SK-N-SH treated with all-trans-retinoic acid at 6 μM for 48 hours (cell line): ENCODE results near the gene ACOT9.

ENCODE experiments used
- ATAC-seq: fragments of 200-7000 bp; cut with Tn5 transposase; 3 replicates; pipeline ENCODE4 v1.9.1; 2020; ENCODE audit warnings: mild to moderate bottlenecking, moderate library complexity
- ARNTL ChIP-seq: fragments of 450-650 bp; formaldehyde crosslinking; IDR thresholded peaks from 2 replicates; pipeline ENCODE4 v1.5.0; 2020; ENCODE audit warnings: low read depth, mild to moderate bottlenecking, moderate library complexity, borderline replicate concordance
- BACH2 ChIP-seq: fragments of 250-450 bp; sonication (Bioruptor Pico); IDR thresholded peaks from 2 replicates; pipeline ENCODE4 v1.9.0; 2021; ENCODE audit warnings: mild to moderate bottlenecking, borderline replicate concordance
- CSDC2 ChIP-seq: fragments of 250-450 bp; sonication (Bioruptor Pico); IDR thresholded peaks from 2 replicates; pipeline ENCODE4 v1.5.0; 2020; ENCODE audit warnings: mild to moderate bottlenecking, moderate library complexity
- CSRNP3 ChIP-seq: fragments of 250-450 bp; sonication (Bioruptor Pico); IDR thresholded peaks from 2 replicates; pipeline ENCODE4 v1.5.1; 2021; ENCODE audit warnings: mild to moderate bottlenecking, moderate library complexity
- ESRRG ChIP-seq: fragments of 250-450 bp; sonication (Bioruptor Pico); IDR thresholded peaks from 2 replicates; pipeline ENCODE4 v1.6.1; 2021; ENCODE audit warnings: mild to moderate bottlenecking
- ISL1 ChIP-seq: fragments of 250-450 bp; sonication (Bioruptor Pico); IDR thresholded peaks from 2 replicates; pipeline ENCODE4 v2.1.2; 2022; ENCODE audit warnings: mild to moderate bottlenecking, moderate library complexity
- OSR1 ChIP-seq: fragments of 250-450 bp; sonication (Bioruptor Pico); IDR thresholded peaks from 2 replicates; pipeline ENCODE4 v1.8.0; 2022; ENCODE audit warnings: moderate library complexity, mild to moderate bottlenecking, inconsistent platforms
- PATZ1 ChIP-seq: fragments of 250-450 bp; sonication (Bioruptor Pico); IDR thresholded peaks from 2 replicates; pipeline ENCODE4 v1.8.0; 2020; ENCODE audit warnings: mild to moderate bottlenecking, moderate library complexity, borderline replicate concordance
- PPARA ChIP-seq: fragments of 250-450 bp; sonication (Bioruptor Pico); IDR thresholded peaks from 2 replicates; pipeline ENCODE4 v1.5.0; 2020; ENCODE audit warnings: mild to moderate bottlenecking, borderline replicate concordance
- RARB ChIP-seq: fragments of 250-450 bp; sonication (Bioruptor Pico); IDR thresholded peaks from 2 replicates; pipeline ENCODE4 v1.8.0; 2021; ENCODE audit warnings: mild to moderate bottlenecking, moderate library complexity
- SNAI2 ChIP-seq: fragments of 250-450 bp; sonication (Bioruptor Pico); IDR thresholded peaks from 2 replicates; pipeline ENCODE4 v1.5.0; 2020; ENCODE audit warnings: mild to moderate bottlenecking, moderate library complexity
- TCF4 ChIP-seq: fragments of 250-450 bp; sonication (Bioruptor Pico); IDR thresholded peaks from 2 replicates; pipeline ENCODE4 v1.8.0; 2021; ENCODE audit warnings: mild to moderate bottlenecking, moderate library complexity, borderline replicate concordance
- TOX ChIP-seq: fragments of 250-450 bp; sonication (Bioruptor Pico); IDR thresholded peaks from 2 replicates; pipeline ENCODE4 v1.8.0; 2021; ENCODE audit warnings: mild to moderate bottlenecking, moderate library complexity, borderline replicate concordance
- TSHZ2 ChIP-seq: fragments of 250-450 bp; sonication (Bioruptor Pico); IDR thresholded peaks from 2 replicates; pipeline ENCODE4 v1.5.0; 2020; ENCODE audit warnings: mild to moderate bottlenecking, moderate library complexity
- ZFP3 ChIP-seq: fragments of 250-450 bp; sonication (Bioruptor Pico); IDR thresholded peaks from 2 replicates; pipeline ENCODE4 v1.5.0; 2020; ENCODE audit warnings: mild to moderate bottlenecking, moderate library complexity
- ZFP30 ChIP-seq: fragments of 450-650 bp; formaldehyde crosslinking; IDR thresholded peaks from 2 replicates; pipeline ENCODE4 v1.5.0; 2022; ENCODE audit warnings: mild to moderate bottlenecking, moderate library complexity
- ZNF565 ChIP-seq: fragments of 450-650 bp; formaldehyde crosslinking; conservative IDR thresholded peaks from 2 replicates; pipeline ENCODE4 v1.5.0; 2020; ENCODE audit warnings: low read depth, mild to moderate bottlenecking, moderate library complexity
- ZNF70 ChIP-seq: fragments of 450-650 bp; formaldehyde crosslinking; IDR thresholded peaks from 2 replicates; pipeline ENCODE4 v1.5.0; 2020; ENCODE audit warnings: mild to moderate bottlenecking, moderate library complexity
- ZNF8 ChIP-seq: fragments of 450-650 bp; formaldehyde crosslinking; IDR thresholded peaks from 2 replicates; pipeline ENCODE4 v1.5.0; 2020; ENCODE audit warnings: mild to moderate bottlenecking, moderate library complexity
- TF ChIP-seq, protein P1 (sequence below): fragments of 250-450 bp; sonication (Bioruptor Pico); IDR thresholded peaks from 2 replicates; pipeline ENCODE4 v1.8.0; 2021; ENCODE audit warnings: low read depth, mild to moderate bottlenecking, moderate library complexity, borderline replicate concordance

ACOT9 gene

DNA sequence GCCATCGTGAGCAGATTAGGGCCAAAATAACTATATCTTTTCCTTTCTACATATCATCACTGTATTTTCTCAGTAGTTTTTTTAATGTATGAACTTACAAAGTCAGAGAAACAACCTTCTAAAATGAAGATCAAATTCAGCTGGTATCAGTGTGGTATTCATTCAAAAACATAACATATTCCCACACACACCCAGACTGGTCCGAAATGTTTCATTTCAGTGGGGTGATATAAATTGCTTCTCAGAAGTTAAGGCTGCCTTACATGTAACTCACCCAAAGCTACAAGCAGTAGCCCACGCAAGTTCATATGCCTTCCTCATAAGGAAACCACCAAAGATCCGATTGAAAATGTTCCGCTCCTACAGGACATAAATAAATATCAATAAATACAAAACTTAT, 37.8 kb downstream of the ACOT9 start:
- TF ChIP-seq CSRNP3 (no peak), SNAI2 (CRISPR knock-in tag) (no peak), ISL1 (CRISPR knock-in tag) (no peak), ESRRG (no peak), ZNF565 (CRISPR knock-in tag) (no peak), OSR1 (CRISPR knock-in tag) (no peak), CSDC2 (no peak), TCF4 (no peak), TSHZ2 (CRISPR knock-in tag) (no peak), TOX (CRISPR knock-in tag) (no peak), ARNTL (CRISPR knock-in tag) (no peak), ZNF8 (no peak), ZNF70 (CRISPR knock-in tag) (no peak), ZFP30 (CRISPR knock-in tag) (no peak), ZFP3 (CRISPR knock-in tag) (no peak), BACH2 (CRISPR knock-in tag) (no peak)
- TF ChIP-seq, protein P1, sequence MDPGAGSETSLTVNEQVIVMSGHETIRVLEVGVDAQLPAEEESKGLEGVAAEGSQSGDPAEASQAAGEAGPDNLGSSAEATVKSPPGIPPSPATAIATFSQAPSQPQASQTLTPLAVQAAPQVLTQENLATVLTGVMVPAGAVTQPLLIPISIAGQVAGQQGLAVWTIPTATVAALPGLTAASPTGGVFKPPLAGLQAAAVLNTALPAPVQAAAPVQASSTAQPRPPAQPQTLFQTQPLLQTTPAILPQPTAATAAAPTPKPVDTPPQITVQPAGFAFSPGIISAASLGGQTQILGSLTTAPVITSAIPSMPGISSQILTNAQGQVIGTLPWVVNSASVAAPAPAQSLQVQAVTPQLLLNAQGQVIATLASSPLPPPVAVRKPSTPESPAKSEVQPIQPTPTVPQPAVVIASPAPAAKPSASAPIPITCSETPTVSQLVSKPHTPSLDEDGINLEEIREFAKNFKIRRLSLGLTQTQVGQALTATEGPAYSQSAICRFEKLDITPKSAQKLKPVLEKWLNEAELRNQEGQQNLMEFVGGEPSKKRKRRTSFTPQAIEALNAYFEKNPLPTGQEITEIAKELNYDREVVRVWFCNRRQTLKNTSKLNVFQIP: no peak
- no peak for ATAC-seq

DNA sequence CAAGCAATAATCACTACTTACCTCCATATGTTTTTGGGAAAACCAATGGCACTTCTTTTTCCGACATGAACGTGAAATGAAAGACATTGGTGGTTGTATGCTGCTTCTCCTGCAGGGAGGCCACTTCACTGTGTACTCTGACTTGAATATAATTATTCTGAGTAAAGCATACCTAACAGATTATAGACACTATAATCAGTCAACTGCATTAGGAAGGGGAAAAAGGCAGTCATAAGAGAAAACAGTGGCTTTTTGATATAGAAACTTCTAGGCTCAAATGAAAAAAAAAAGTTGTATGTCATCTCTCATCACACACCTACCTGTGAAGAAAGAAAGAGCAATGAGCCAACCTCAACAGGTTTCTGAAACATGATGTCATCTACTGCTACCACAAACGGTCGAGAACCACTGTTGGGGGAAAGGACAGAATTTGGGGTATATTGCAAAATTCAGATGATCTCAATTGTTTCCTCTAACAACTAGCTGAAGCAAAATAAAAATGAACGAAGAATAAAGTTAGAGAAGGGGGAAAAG, 38.3 kb downstream of the ACOT9 start:
- TF ChIP-seq ZFP3 (CRISPR knock-in tag) (no peak), CSDC2 (no peak), ISL1 (CRISPR knock-in tag) (no peak), PPARA (CRISPR knock-in tag) (no peak), ARNTL (CRISPR knock-in tag) (no peak), PATZ1 (CRISPR knock-in tag) (no peak), TOX (CRISPR knock-in tag) (no peak), BACH2 (CRISPR knock-in tag) (no peak), ESRRG (no peak), TSHZ2 (CRISPR knock-in tag) (no peak)
- ATAC-seq: no peak

DNA sequence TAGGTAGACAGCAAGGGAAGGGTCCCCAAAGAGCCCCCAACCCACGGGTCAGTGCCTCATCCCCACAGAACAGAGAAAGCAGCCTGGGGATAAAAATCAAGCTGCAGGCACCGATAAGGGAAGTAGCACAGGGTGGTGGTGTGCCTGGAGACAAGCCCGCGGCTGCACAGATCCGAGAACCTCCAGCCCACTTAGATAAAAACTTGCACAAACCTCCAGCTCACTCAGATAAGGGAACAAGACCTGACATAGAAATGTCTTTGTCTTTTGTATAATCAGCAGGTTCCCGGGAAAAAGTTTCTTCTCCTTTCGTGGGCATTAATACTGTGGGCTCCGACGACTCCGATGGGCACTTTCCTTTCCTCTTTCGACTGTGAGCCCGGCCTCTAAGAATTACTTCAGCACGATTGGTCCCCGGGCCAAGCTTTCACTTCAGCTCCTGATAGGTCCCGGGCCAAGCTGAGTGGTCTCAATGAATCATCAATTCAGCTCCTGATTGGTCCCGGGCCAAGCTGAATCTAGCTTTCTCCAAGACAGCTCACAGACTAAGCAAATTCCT, 43.4 kb downstream of the ACOT9 start:
- TF ChIP-seq RARB (CRISPR knock-in tag): no peak
- no peak for TF ChIP-seq BACH2 (CRISPR knock-in tag)
- TF ChIP-seq ZNF565 (CRISPR knock-in tag): no peak
- TF ChIP-seq CSRNP3: no peak
- ATAC-seq: peak; percentile 49
